Uterus (tissue), 4 donors: ENCODE measurements around the gene DEAF1. TPM values are rescaled to one million over a fixed set of nuclear protein-coding genes. Genes with fewer than 3 reads are reported as not detected.

ENCODE experiments used
- DNase-seq, 2 donors: peaks; one replicate each; pipeline ENCODE4 v3.0.0-alpha.2; 2019 to 2020
- H3K27ac ChIP-seq, 2 donors: fragments of 200-600 bp; sonication (generic); 1 replicate in 1 of 2; 2 replicates in 1 of 2; pipeline ENCODE4 v1.5.1; 2016 to 2018
- H3K27me3 ChIP-seq, 2 donors: fragments of 200-600 bp; sonication (generic); one replicate each; pipeline ENCODE4 v1.5.1; 2018 to 2019; ENCODE audit warnings: control low read depth in 1 of 2
- H3K36me3 ChIP-seq, 2 donors: fragments of 200-600 bp; sonication (generic); one replicate each; pipeline ENCODE4 v1.5.1; 2019; ENCODE audit warnings: control low read depth in 1 of 2
- H3K4me1 ChIP-seq, 2 donors: fragments of 200-600 bp; sonication (generic); one replicate each; pipeline ENCODE4 v1.5.1; 2018 to 2019; ENCODE audit warnings: control low read depth in 1 of 2
- H3K4me3 ChIP-seq, 2 donors: fragments of 200-600 bp; sonication (generic); 1 replicate in 1 of 2; 2 replicates in 1 of 2; pipeline ENCODE4 v1.5.1; 2018 to 2019; ENCODE audit warnings: mild to moderate bottlenecking in 1 of 2
- H3K9me3 ChIP-seq, 2 donors: fragments of 200-600 bp; sonication (generic); one replicate each; pipeline ENCODE4 v1.5.1; 2019; ENCODE audit warnings: control low read depth in 1 of 2
- POLR2A ChIP-seq, 2 donors: fragments of 450-650 bp; IDR thresholded peaks; one replicate each; pipeline ENCODE4 v1.6.1; 2016; ENCODE audit warnings: antibody characterized with exemption in 2 of 2, mild to moderate bottlenecking in 1 of 2, moderate library complexity in 1 of 2
- intact Hi-C: fragments of 100-400 bp; cut with DNase I; formaldehyde crosslinking; loops from one replicate; pipeline ENCODE4 v1.15.1; 2023; ENCODE audit warnings: low total_unique reads
- total RNA-seq, 4 donors: library from RNA; depleted of rRNA in 3 of 4; stranded (reverse); fragments of >200 nt in 3 of 4; gene quantifications; one replicate each; pipeline versions ENCODE4 v1.1.0 to v1.2.4, GENCODE V29; 2014 to 2023
- TF ChIP-seq, protein P1 (sequence below), 4 experiments: fragments of 200-600 bp in 2 of 4; fragments of 450-650 bp in 2 of 4; sonication (generic) in 2 of 4; IDR thresholded peaks; one replicate each; pipeline ENCODE4 v1.5.1; 2016 to 2019; ENCODE audit warnings: antibody characterized with exemption in 4 of 4, mild to moderate bottlenecking in 2 of 4, moderate library complexity in 1 of 4
- donor health status: DM: yes; HTN: yes; CAD: no.

The DEAF1 gene
- total RNA-seq, 4 donors from 2014 or later: 7.9 to 45.6 (median 20.4) TPM

DNA sequence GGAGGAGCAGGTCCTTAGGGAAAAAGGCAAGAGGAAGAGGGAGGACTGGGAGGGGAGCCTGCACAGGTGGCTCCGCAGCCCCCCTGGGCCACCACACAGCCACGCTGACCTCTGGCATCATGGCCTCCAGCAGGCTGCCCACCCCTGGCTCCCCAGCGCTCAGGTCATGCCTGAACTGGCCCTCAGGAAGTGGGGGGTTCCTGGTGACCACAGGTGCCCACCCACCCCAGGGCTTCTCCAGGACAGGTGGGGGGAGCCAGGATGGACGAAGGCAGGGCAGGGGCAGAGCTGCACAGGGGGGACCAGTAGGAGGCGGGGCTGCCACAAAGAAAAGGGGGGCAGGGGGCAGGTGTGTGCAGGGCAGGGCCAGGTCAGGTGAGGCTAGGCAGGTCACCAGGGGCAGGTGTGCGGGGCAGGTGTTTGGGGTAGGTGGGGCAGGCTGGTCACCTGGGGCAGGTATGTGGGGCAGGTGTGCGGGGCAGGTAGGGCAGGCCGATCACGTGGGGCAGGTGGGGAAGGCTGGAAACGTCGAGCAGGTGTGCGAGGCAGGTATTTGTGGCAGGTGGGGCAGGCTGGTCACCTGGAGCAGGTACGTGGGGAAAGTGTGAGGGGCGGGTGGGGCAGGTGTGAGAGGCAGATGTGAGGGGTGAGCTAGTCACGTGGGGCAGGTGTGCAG is 997 bp downstream of the DEAF1 start:
- Histone ChIP-seq H3K9me3 (no peaks in the 10 kb centered on the region), H3K27me3 (no peaks in the 10 kb centered on the region), H3K4me1 (peaks cover 6 to 7% of the 10 kb centered on the region in 2 donors), H3K27ac (peak overlapping the region; percentile 100), H3K36me3 (no peaks in the 10 kb centered on the region), H3K4me3 (peak overlapping the region; percentile 17 to 75)
- TF ChIP-seq, protein P1, sequence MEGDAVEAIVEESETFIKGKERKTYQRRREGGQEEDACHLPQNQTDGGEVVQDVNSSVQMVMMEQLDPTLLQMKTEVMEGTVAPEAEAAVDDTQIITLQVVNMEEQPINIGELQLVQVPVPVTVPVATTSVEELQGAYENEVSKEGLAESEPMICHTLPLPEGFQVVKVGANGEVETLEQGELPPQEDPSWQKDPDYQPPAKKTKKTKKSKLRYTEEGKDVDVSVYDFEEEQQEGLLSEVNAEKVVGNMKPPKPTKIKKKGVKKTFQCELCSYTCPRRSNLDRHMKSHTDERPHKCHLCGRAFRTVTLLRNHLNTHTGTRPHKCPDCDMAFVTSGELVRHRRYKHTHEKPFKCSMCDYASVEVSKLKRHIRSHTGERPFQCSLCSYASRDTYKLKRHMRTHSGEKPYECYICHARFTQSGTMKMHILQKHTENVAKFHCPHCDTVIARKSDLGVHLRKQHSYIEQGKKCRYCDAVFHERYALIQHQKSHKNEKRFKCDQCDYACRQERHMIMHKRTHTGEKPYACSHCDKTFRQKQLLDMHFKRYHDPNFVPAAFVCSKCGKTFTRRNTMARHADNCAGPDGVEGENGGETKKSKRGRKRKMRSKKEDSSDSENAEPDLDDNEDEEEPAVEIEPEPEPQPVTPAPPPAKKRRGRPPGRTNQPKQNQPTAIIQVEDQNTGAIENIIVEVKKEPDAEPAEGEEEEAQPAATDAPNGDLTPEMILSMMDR (IDR thresholded peaks at IDR 0.05): no peak
- TF ChIP-seq POLR2A (IDR thresholded peaks at IDR 0.05): no peak
- intact Hi-C loops: no loop called here
- peak; percentile 43 to 55 for DNase-seq

DNA sequence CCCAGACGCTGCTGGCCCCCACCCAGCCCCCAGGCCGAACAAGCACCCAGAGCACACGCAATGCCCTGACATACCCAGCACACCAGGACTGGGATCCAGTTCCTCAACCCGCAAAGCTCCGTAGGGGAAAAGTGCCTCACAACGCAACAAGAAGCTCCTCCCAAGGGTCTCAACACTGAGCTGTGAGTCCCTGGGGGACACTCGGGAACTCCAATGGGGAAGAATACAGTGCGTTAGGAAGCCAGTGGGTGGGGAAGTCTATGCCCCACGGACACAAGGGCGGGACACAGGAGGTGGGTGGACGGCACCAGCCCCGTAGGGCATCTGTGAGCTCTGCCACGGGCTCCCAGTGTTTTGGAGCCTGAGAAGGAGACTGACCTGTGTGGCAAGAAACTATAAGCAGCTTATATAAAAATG is 1.6 kb downstream of the DEAF1 start:
- intact Hi-C loops: no loop called here
- Histone ChIP-seq H3K36me3 (no peaks in the 10 kb centered on the region), H3K27me3 (no peaks in the 10 kb centered on the region), H3K9me3 (no peaks in the 10 kb centered on the region), H3K4me1 (peaks cover 6 to 7% of the 10 kb centered on the region in 2 donors), H3K4me3 (peak overlapping the region in 1 of 2 donors; percentile 75), H3K27ac (peak overlapping the region; percentile 35 to 100)
- TF ChIP-seq, protein P1 (IDR thresholded peaks at IDR 0.05): no peak
- TF ChIP-seq POLR2A (IDR thresholded peaks at IDR 0.05): no peak
- DNase-seq: no peak

DNA sequence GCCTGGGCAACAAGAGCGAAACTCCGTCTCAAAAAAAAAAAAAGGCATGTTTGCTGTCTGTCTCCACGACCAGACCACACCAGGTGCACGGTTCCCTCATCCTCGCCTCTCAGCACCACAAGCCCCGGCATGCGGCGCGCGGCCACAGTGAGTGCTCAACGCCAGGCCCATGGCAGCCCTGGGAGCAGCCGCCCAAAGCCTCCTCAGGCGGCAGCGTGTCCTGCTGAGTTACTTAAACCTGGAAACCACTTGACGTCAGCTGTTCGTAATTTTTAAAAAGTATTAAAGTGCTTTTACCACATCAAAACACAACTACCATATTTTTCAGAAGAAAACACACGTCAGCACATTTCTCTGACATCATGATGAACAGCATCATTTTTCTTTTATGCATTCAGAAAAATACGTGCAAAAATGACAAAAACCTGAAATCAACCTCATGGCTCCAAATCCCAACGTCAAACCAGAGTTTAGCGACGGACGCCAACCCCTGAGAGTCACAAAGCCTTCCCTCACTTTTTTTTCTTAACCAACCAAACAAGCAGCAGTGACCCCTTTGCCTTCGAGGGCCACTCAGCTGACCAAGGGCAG is 2.1 kb downstream of the DEAF1 start:
- H3K4me1 ChIP-seq: peaks cover 6 to 7% of the 10 kb centered on the region in 2 donors
- no peak for TF ChIP-seq POLR2A (IDR thresholded peaks at IDR 0.05)
- H3K36me3 ChIP-seq: no peaks in the 10 kb centered on the region
- H3K27me3 ChIP-seq: no peaks in the 10 kb centered on the region
- H3K9me3 ChIP-seq: no peaks in the 10 kb centered on the region
- peak overlapping the region in 1 of 2 donors; percentile 35 for H3K27ac ChIP-seq
- no peak for DNase-seq
- intact Hi-C loops: no loop called here
- no peak overlapping the region for H3K4me3 ChIP-seq

DNA sequence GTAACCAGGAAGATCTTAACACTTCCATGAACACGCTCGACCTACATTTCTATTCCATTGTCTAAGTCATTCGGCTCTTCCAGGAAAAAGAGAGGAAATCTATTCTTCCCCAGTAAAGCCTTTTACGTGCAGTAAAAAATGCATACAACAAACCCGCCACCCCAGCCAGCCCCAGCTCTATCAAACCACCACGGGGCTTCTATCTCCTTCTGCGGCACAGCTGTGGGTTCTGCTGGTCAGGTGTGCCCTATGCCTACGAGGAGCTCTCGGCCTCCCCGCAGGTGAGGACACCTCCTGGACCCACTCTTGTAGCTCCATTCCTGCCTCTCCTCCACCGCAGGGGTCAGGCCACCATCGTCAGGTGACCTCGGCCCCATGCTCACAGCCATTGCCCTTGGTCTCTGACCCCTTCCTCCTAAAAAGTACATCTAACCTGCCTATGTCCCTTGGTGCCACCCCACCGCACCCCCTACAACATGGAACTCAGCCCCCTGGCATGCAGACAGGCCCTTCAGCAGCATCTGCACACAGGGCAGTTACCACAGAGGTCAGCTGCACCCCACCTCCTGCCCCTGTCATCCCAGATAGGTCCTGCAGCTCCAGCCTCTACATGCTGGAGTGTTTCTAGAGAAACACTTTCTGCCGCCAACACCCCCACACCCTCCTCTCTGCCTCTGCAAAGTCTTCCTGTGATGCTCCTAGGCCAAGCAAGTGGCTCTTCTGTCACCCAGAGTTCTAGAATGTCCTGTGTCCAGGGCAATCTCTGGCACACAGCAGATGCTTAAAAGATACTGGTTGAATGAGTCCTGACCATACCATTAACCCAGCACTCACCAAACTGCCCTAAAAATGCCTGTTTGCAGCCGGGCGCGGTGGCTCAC is 3.1 kb downstream of the DEAF1 start:
- Histone ChIP-seq H3K36me3 (no peaks in the 10 kb centered on the region), H3K4me1 (peaks cover 5 to 6% of the 10 kb centered on the region in 2 donors)

More for the DNA sequence above, 3.1 kb downstream of the DEAF1 start:
- no peaks in the 10 kb centered on the region for H3K9me3 ChIP-seq
- no peak overlapping the region for H3K4me3 ChIP-seq
- H3K27me3 ChIP-seq: no peaks in the 10 kb centered on the region
- H3K27ac ChIP-seq: no peak overlapping the region
- DNase-seq: no peak
- intact Hi-C loops: no loop called here
- TF ChIP-seq, protein P1 (IDR thresholded peaks at IDR 0.05): no peak
- TF ChIP-seq POLR2A (IDR thresholded peaks at IDR 0.05): no peak
